ENCODE results near the gene ABCC1.

The ABCC1 gene

GRCh38 chr16:16182918-16183317, 233.5 kb downstream of the ABCC1 start:
- H3K4me2 ChIP-seq (ENCODE audit: low read length): no peak overlapping the region
- H3K9me3 ChIP-seq (ENCODE audit: insufficient read depth, low read length): no peaks in the 10 kb centered on the region

GRCh38 chr16:16183562-16183961, 234.1 kb downstream of the ABCC1 start:
- Histone ChIP-seq H3K9ac (ENCODE audit: low read length) (no peak overlapping the region), H3K79me2 (ENCODE audit: low read length) (no peaks in the 10 kb centered on the region), H3K4me2 (ENCODE audit: low read length) (no peak overlapping the region), H3K4me3 (ENCODE audit: low read length) (no peak overlapping the region), H3K4me1 (ENCODE audit: low read length) (no peaks in the 10 kb centered on the region), H3K27ac (ENCODE audit: low read length) (no peak overlapping the region), H4K20me1 (ENCODE audit: insufficient read depth, low read length) (no peaks in the 10 kb centered on the region), H2AFZ (ENCODE audit: low read depth, low read length) (no peak overlapping the region), H3K9me3 (ENCODE audit: insufficient read depth, low read length) (no peaks in the 10 kb centered on the region), H3K27me3 (ENCODE audit: low read depth, low read length) (no peaks in the 10 kb centered on the region), H3K36me3 (replicated peaks; ENCODE audit: low read depth, low read length) (no peaks in the 10 kb centered on the region)
- TF ChIP-seq EZH2phosphoT487 (IDR thresholded peaks at IDR 0.05; ENCODE audit: low read depth) (no peak), CTCF (IDR thresholded peaks at IDR 0.05; ENCODE audit: low read depth, low read length) (peak; percentile 56)

More at GRCh38 chr16:16182918-16183317, 233.5 kb downstream of the ABCC1 start:
- Histone ChIP-seq H2AFZ (ENCODE audit: low read depth, low read length) (no peak overlapping the region), H3K4me3 (ENCODE audit: low read length) (no peak overlapping the region), H3K9ac (ENCODE audit: low read length) (no peak overlapping the region), H3K4me1 (ENCODE audit: low read length) (no peaks in the 10 kb centered on the region), H3K27me3 (ENCODE audit: low read depth, low read length) (no peaks in the 10 kb centered on the region), H3K27ac (ENCODE audit: low read length) (no peak overlapping the region), H4K20me1 (ENCODE audit: insufficient read depth, low read length) (no peaks in the 10 kb centered on the region), H3K36me3 (replicated peaks; ENCODE audit: low read depth, low read length) (no peaks in the 10 kb centered on the region), H3K79me2 (ENCODE audit: low read length) (no peaks in the 10 kb centered on the region)
- TF ChIP-seq CTCF (IDR thresholded peaks at IDR 0.05; ENCODE audit: low read depth, low read length) (no peak), EZH2phosphoT487 (IDR thresholded peaks at IDR 0.05; ENCODE audit: low read depth) (no peak)

DNA sequence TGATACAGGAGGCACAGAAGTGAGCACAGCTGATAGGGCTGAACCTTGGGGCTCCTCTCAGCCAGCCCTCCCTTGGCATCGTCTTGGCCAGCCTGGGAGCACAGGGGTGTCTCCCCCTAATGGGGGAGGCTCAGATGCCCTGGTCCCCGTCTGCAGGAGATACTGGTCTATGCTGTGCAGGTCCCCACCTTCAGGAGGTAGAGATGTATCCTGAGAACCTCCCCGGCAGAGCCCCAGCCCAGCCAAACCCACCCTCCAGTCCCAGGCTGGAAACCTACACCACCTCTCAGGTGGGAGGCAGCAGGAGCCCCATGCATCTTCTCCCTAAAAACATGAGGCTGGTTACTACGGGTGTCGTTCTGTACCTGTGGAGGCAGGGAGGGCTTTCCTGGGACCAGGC, 235.2 kb downstream of the ABCC1 start:
- no peaks in the 10 kb centered on the region for H4K20me1 ChIP-seq (ENCODE audit: insufficient read depth, low read length)
- H3K79me2 ChIP-seq (ENCODE audit: low read length): no peaks in the 10 kb centered on the region
- H3K27me3 ChIP-seq (ENCODE audit: low read depth, low read length): peaks cover under 1% of the 10 kb centered on the region; the same call in 1 of the 2 replicates
- no peak overlapping the region for H3K9ac ChIP-seq (ENCODE audit: low read length)
- H3K4me3 ChIP-seq (ENCODE audit: low read length): no peak overlapping the region
- no peaks in the 10 kb centered on the region for H3K4me1 ChIP-seq (ENCODE audit: low read length)
- H3K27ac ChIP-seq (ENCODE audit: low read length): no peak overlapping the region
- no peak for TF ChIP-seq CTCF (IDR thresholded peaks at IDR 0.05; ENCODE audit: low read depth, low read length)
- no peak for TF ChIP-seq EZH2phosphoT487 (IDR thresholded peaks at IDR 0.05; ENCODE audit: low read depth)
- no peak overlapping the region for H3K4me2 ChIP-seq (ENCODE audit: low read length)
- no peak overlapping the region for H2AFZ ChIP-seq (ENCODE audit: low read depth, low read length)
- H3K36me3 ChIP-seq (replicated peaks; ENCODE audit: low read depth, low read length): no peaks in the 10 kb centered on the region
- no peaks in the 10 kb centered on the region for H3K9me3 ChIP-seq (ENCODE audit: insufficient read depth, low read length)

DNA sequence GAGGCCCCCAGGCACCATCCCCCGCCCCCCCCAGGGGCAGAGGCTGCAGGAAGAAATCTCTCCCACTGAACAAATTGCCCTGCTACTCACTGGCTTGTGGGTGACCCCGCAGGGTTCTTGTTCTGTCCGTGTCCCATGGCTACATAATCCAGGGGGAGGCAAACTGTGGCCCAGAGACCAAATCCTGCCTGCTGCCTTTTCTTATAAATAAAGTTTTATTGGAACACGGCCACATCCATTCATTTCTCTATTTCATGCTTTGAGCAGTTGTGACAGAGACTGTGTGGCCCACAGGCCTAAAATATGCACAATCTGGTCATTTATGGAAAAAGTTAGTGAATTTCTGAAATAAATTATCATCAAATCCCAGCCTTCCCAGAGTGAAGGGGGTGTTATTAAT, 235.7 kb downstream of the ABCC1 start:
- no peak overlapping the region for H2AFZ ChIP-seq (ENCODE audit: low read depth, low read length)
- H3K27me3 ChIP-seq (ENCODE audit: low read depth, low read length): peaks cover 6% of the 10 kb centered on the region; the same call in 1 of the 2 replicates
- no peaks in the 10 kb centered on the region for H3K79me2 ChIP-seq (ENCODE audit: low read length)
- no peaks in the 10 kb centered on the region for H3K36me3 ChIP-seq (replicated peaks; ENCODE audit: low read depth, low read length)
- no peaks in the 10 kb centered on the region for H3K9me3 ChIP-seq (ENCODE audit: insufficient read depth, low read length)
- H4K20me1 ChIP-seq (ENCODE audit: insufficient read depth, low read length): no peaks in the 10 kb centered on the region
- no peak overlapping the region for H3K9ac ChIP-seq (ENCODE audit: low read length)
- H3K27ac ChIP-seq (ENCODE audit: low read length): no peak overlapping the region
- TF ChIP-seq CTCF (IDR thresholded peaks at IDR 0.05; ENCODE audit: low read depth, low read length): no peak
- no peak for TF ChIP-seq EZH2phosphoT487 (IDR thresholded peaks at IDR 0.05; ENCODE audit: low read depth)
- H3K4me2 ChIP-seq (ENCODE audit: low read length): no peak overlapping the region
- no peaks in the 10 kb centered on the region for H3K4me1 ChIP-seq (ENCODE audit: low read length)
- H3K4me3 ChIP-seq (ENCODE audit: low read length): no peak overlapping the region
